Measurements from ENCODE around the gene TTL. TPM values are rescaled to one million over a fixed set of nuclear protein-coding genes. Genes with fewer than 3 reads are reported as not detected.

TTL gene
- total RNA-seq, 1 experiment from 2014 or later = 31.8 TPM

- no peak for DNase-seq
- Mint-ChIP-seq H3K27me3 (ENCODE audit: unreplicated experiment) (no peaks in the 10 kb centered on the region), H3K9me3 (ENCODE audit: low read depth, unreplicated experiment) (peaks cover 4% of the 10 kb centered on the region), H3K4me3 (ENCODE audit: low read depth, unreplicated experiment) (no peak overlapping the region), H3K36me3 (ENCODE audit: insufficient read depth, unreplicated experiment) (peaks cover 10% of the 10 kb centered on the region), H3K27ac (ENCODE audit: unreplicated experiment) (no peak overlapping the region), H3K4me1 (ENCODE audit: low read depth, unreplicated experiment) (no peaks in the 10 kb centered on the region)
- intact Hi-C loops (cut with micrococcal nuclease; ENCODE audit: unreplicated experiment) = no loop called here
- TF ChIP-seq, protein P1, sequence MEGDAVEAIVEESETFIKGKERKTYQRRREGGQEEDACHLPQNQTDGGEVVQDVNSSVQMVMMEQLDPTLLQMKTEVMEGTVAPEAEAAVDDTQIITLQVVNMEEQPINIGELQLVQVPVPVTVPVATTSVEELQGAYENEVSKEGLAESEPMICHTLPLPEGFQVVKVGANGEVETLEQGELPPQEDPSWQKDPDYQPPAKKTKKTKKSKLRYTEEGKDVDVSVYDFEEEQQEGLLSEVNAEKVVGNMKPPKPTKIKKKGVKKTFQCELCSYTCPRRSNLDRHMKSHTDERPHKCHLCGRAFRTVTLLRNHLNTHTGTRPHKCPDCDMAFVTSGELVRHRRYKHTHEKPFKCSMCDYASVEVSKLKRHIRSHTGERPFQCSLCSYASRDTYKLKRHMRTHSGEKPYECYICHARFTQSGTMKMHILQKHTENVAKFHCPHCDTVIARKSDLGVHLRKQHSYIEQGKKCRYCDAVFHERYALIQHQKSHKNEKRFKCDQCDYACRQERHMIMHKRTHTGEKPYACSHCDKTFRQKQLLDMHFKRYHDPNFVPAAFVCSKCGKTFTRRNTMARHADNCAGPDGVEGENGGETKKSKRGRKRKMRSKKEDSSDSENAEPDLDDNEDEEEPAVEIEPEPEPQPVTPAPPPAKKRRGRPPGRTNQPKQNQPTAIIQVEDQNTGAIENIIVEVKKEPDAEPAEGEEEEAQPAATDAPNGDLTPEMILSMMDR (IDR thresholded peaks at IDR 0.05; ENCODE audit: unreplicated experiment) = no peak
- CTCF ChIA-PET = no interaction called here
- BruUV-seq (replicated peaks) = no TSS peak
Measured at GRCh38 chr2:112516801-112517200, 34.8 kb downstream of the TTL start.

- Mint-ChIP-seq H3K4me3 (ENCODE audit: low read depth, unreplicated experiment) (no peak overlapping the region), H3K27me3 (ENCODE audit: unreplicated experiment) (no peaks in the 10 kb centered on the region), H3K36me3 (ENCODE audit: insufficient read depth, unreplicated experiment) (peaks cover 14% of the 10 kb centered on the region), H3K27ac (ENCODE audit: unreplicated experiment) (no peak overlapping the region), H3K9me3 (ENCODE audit: low read depth, unreplicated experiment) (peaks cover 4% of the 10 kb centered on the region), H3K4me1 (ENCODE audit: low read depth, unreplicated experiment) (no peaks in the 10 kb centered on the region)
- TF ChIP-seq, protein P1 (IDR thresholded peaks at IDR 0.05; ENCODE audit: unreplicated experiment) = no peak
- BruUV-seq (replicated peaks) = no TSS peak
- no peak for DNase-seq
- intact Hi-C loops (cut with micrococcal nuclease; ENCODE audit: unreplicated experiment) = no loop called here
- CTCF ChIA-PET = no interaction called here
Measured at GRCh38 chr2:112518807-112519206, 36.9 kb downstream of the TTL start.

DNA sequence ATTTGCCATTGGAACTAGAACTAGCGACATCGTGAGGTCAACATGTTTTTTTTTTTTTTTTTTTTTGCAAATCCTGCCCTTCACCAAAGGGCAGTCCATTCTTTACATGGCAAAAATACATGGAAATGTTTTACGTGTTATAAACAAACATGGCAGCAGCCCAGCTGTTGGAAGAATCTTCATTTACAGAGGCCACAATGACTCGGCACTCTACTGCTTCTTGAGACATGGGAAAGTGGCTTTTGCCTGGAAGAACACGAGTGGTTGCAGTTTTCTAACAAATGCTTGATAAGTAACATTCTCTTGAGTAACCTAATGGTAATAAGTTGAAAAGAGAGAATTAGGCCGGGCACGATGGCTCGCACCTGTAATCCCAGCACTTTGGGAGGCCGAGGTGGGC is 37.5 kb downstream of the TTL start:
- BruUV-seq (replicated peaks) = no TSS peak
- Mint-ChIP-seq H3K27ac (ENCODE audit: unreplicated experiment) (no peak overlapping the region), H3K27me3 (ENCODE audit: unreplicated experiment) (no peaks in the 10 kb centered on the region), H3K9me3 (ENCODE audit: low read depth, unreplicated experiment) (peaks cover 4% of the 10 kb centered on the region), H3K4me1 (ENCODE audit: low read depth, unreplicated experiment) (no peaks in the 10 kb centered on the region), H3K36me3 (ENCODE audit: insufficient read depth, unreplicated experiment) (peaks cover 14% of the 10 kb centered on the region), H3K4me3 (ENCODE audit: low read depth, unreplicated experiment) (no peak overlapping the region)
- intact Hi-C loops (cut with micrococcal nuclease; ENCODE audit: unreplicated experiment) = no loop called here
- no peak for DNase-seq
- CTCF ChIA-PET = no interaction called here
- TF ChIP-seq, protein P1 (IDR thresholded peaks at IDR 0.05; ENCODE audit: unreplicated experiment) = no peak

GRCh38 chr2:112520234-112520783 is 38.4 kb downstream of the TTL start:
- peaks cover 14% of the 10 kb centered on the region for H3K36me3 Mint-ChIP-seq (ENCODE audit: insufficient read depth, unreplicated experiment)

More at GRCh38 chr2:112520234-112520783, 38.4 kb downstream of the TTL start:
- TF ChIP-seq, protein P1 (IDR thresholded peaks at IDR 0.05; ENCODE audit: unreplicated experiment) = no peak
- Mint-ChIP-seq H3K27me3 (ENCODE audit: unreplicated experiment) (no peaks in the 10 kb centered on the region), H3K9me3 (ENCODE audit: low read depth, unreplicated experiment) (peaks cover 1% of the 10 kb centered on the region), H3K27ac (ENCODE audit: unreplicated experiment) (no peak overlapping the region), H3K4me3 (ENCODE audit: low read depth, unreplicated experiment) (no peak overlapping the region), H3K4me1 (ENCODE audit: low read depth, unreplicated experiment) (no peaks in the 10 kb centered on the region)
- CTCF ChIA-PET = interaction anchor here (0.5 to 0.7 kb wide), 2 partner anchors 382 to 609 kb away, joined by 4 to 5 read pairs; partner anchors contain the start of gene FBLN7
- no peak for DNase-seq
- no TSS peak for BruUV-seq (replicated peaks)
- intact Hi-C loops (cut with micrococcal nuclease; ENCODE audit: unreplicated experiment) = no loop called here
